H1 (cell line): ENCODE measurements around the gene NEUROG1. TPM values are rescaled to one million over a fixed set of nuclear protein-coding genes. Genes with fewer than 3 reads are reported as not detected.

ENCODE experiments used
- BACH1 ChIP-seq: IDR thresholded peaks from 2 replicates; pipeline ENCODE4 v1.6.1; 2012; ENCODE audit warnings: low read length, improper control_type of control experiment
- BRCA1 ChIP-seq: IDR thresholded peaks from 2 replicates; pipeline ENCODE4 v1.6.1; 2012; ENCODE audit warnings: low read depth, low read length, improper control_type of control experiment
- EZH2 ChIP-seq: fragments of 200-600 bp; sonication (generic); IDR thresholded peaks from 2 replicates; pipeline ENCODE4 v1.7.1; 2012; ENCODE audit warnings: low read depth, mild to moderate bottlenecking, moderate library complexity, low read length, inconsistent platforms; ENCODE audit not compliant: severe bottlenecking
- SIN3A ChIP-seq, 2 experiments: IDR thresholded peaks in 1 of 2; conservative IDR thresholded peaks in 1 of 2; 2 replicates each; pipeline ENCODE4 v1.6.1; 2011 to 2012; ENCODE audit warnings: low read length in 2 of 2, improper control_type of control experiment in 1 of 2, low read depth in 1 of 2, mild to moderate bottlenecking in 1 of 2
- polyA plus RNA-seq, 7 experiments: library from polyadenylated mRNA; depleted of rRNA in 3 of 7; stranded (reverse) in 5 of 7; unstranded in 2 of 7; fragments of >200 nt in 5 of 7; fragments of 200-250 nt in 2 of 7; gene quantifications; 1 replicate in 5 of 7; 2 replicates in 1 of 7; 4 replicates in 1 of 7; pipeline versions ENCODE4 v1.2.1 to v1.2.3, GENCODE V29; 2011 to 2013; ENCODE audit warnings: missing spikeins in 2 of 7, mixed read lengths in 2 of 7
- total RNA-seq: library from RNA; stranded (reverse); fragmentation: NEBNext Ultra II Directional; extraction: Animal tissue kit (Norgen Biotek cat#: 25700); gene quantifications from 2 replicates; pipeline ENCODE4 v1.2.1, GENCODE V29; 2021
- TF ChIP-seq, protein P1 (sequence below): fragments of 300-600 bp; sonication (generic); IDR thresholded peaks from 2 replicates; pipeline ENCODE4 v1.7.1; 2012; ENCODE audit warnings: low read length, moderate library complexity, mild to moderate bottlenecking, inconsistent platforms; ENCODE audit not compliant: insufficient replicate concordance
- TF ChIP-seq, protein P2 (sequence below): IDR thresholded peaks from 2 replicates; pipeline ENCODE4 v1.6.1; 2012; ENCODE audit warnings: inconsistent platforms

NEUROG1 gene
- total and polyA plus RNA-seq, 2 of the 8 experiments (the other 6 are each of a cell fraction or from before 2014, with no cell fraction given) = not detected

DNA sequence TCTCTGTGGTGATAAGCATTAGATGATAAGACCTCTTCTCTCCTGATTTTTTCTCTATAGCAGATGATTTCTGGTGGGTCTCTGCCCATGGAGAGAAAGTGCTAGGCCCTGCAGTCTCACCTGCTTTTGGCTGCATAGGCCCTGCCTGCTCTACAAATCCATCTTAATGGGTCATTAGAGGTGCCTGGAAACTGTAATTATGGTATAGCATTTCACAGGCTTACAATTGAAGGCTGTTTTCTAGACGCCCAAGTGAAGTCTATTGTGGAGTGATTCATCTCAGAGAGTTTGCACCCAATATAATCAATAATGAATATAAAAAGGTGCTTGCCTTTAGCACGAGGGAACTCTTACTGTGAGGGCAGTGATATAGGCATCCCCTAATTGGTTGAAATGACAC, 33.8 kb downstream of the NEUROG1 start (continued):
- TF ChIP-seq, protein P1, sequence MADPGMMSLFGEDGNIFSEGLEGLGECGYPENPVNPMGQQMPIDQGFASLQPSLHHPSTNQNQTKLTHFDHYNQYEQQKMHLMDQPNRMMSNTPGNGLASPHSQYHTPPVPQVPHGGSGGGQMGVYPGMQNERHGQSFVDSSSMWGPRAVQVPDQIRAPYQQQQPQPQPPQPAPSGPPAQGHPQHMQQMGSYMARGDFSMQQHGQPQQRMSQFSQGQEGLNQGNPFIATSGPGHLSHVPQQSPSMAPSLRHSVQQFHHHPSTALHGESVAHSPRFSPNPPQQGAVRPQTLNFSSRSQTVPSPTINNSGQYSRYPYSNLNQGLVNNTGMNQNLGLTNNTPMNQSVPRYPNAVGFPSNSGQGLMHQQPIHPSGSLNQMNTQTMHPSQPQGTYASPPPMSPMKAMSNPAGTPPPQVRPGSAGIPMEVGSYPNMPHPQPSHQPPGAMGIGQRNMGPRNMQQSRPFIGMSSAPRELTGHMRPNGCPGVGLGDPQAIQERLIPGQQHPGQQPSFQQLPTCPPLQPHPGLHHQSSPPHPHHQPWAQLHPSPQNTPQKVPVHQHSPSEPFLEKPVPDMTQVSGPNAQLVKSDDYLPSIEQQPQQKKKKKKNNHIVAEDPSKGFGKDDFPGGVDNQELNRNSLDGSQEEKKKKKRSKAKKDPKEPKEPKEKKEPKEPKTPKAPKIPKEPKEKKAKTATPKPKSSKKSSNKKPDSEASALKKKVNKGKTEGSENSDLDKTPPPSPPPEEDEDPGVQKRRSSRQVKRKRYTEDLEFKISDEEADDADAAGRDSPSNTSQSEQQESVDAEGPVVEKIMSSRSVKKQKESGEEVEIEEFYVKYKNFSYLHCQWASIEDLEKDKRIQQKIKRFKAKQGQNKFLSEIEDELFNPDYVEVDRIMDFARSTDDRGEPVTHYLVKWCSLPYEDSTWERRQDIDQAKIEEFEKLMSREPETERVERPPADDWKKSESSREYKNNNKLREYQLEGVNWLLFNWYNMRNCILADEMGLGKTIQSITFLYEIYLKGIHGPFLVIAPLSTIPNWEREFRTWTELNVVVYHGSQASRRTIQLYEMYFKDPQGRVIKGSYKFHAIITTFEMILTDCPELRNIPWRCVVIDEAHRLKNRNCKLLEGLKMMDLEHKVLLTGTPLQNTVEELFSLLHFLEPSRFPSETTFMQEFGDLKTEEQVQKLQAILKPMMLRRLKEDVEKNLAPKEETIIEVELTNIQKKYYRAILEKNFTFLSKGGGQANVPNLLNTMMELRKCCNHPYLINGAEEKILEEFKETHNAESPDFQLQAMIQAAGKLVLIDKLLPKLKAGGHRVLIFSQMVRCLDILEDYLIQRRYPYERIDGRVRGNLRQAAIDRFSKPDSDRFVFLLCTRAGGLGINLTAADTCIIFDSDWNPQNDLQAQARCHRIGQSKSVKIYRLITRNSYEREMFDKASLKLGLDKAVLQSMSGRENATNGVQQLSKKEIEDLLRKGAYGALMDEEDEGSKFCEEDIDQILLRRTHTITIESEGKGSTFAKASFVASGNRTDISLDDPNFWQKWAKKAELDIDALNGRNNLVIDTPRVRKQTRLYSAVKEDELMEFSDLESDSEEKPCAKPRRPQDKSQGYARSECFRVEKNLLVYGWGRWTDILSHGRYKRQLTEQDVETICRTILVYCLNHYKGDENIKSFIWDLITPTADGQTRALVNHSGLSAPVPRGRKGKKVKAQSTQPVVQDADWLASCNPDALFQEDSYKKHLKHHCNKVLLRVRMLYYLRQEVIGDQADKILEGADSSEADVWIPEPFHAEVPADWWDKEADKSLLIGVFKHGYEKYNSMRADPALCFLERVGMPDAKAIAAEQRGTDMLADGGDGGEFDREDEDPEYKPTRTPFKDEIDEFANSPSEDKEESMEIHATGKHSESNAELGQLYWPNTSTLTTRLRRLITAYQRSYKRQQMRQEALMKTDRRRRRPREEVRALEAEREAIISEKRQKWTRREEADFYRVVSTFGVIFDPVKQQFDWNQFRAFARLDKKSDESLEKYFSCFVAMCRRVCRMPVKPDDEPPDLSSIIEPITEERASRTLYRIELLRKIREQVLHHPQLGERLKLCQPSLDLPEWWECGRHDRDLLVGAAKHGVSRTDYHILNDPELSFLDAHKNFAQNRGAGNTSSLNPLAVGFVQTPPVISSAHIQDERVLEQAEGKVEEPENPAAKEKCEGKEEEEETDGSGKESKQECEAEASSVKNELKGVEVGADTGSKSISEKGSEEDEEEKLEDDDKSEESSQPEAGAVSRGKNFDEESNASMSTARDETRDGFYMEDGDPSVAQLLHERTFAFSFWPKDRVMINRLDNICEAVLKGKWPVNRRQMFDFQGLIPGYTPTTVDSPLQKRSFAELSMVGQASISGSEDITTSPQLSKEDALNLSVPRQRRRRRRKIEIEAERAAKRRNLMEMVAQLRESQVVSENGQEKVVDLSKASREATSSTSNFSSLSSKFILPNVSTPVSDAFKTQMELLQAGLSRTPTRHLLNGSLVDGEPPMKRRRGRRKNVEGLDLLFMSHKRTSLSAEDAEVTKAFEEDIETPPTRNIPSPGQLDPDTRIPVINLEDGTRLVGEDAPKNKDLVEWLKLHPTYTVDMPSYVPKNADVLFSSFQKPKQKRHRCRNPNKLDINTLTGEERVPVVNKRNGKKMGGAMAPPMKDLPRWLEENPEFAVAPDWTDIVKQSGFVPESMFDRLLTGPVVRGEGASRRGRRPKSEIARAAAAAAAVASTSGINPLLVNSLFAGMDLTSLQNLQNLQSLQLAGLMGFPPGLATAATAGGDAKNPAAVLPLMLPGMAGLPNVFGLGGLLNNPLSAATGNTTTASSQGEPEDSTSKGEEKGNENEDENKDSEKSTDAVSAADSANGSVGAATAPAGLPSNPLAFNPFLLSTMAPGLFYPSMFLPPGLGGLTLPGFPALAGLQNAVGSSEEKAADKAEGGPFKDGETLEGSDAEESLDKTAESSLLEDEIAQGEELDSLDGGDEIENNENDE = no peak
- no peak for TF ChIP-seq SIN3A (conservative IDR thresholded peaks at IDR 0.05 in 1 of 2, IDR thresholded peaks at IDR 0.05 in 1 of 2; ENCODE audit: low read depth in 1 of 2, low read length in 2 of 2)
- TF ChIP-seq BRCA1 = no peak
- TF ChIP-seq, protein P2, sequence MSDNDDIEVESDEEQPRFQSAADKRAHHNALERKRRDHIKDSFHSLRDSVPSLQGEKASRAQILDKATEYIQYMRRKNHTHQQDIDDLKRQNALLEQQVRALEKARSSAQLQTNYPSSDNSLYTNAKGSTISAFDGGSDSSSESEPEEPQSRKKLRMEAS = no peak
- TF ChIP-seq EZH2 = no peak
- no peak for TF ChIP-seq BACH1
